ENCODE results near the gene NUDCD3.
"Not testable (repeated sequence)": the region's sequence is repeated elsewhere in the genome, so short reads cannot be mapped to it uniquely, and the experiment has no call there.

The NUDCD3 gene

GRCh38 chr7:44508328-44509030 lies 18.0 kb upstream of the NUDCD3 start:
- in situ Hi-C loops (cut with HindIII; ENCODE audit: low sequenced_read_pairs): no loop called here
- no peak for DNase-seq (ENCODE audit: low read depth, low spot score)
- TF ChIP-seq, protein P1, sequence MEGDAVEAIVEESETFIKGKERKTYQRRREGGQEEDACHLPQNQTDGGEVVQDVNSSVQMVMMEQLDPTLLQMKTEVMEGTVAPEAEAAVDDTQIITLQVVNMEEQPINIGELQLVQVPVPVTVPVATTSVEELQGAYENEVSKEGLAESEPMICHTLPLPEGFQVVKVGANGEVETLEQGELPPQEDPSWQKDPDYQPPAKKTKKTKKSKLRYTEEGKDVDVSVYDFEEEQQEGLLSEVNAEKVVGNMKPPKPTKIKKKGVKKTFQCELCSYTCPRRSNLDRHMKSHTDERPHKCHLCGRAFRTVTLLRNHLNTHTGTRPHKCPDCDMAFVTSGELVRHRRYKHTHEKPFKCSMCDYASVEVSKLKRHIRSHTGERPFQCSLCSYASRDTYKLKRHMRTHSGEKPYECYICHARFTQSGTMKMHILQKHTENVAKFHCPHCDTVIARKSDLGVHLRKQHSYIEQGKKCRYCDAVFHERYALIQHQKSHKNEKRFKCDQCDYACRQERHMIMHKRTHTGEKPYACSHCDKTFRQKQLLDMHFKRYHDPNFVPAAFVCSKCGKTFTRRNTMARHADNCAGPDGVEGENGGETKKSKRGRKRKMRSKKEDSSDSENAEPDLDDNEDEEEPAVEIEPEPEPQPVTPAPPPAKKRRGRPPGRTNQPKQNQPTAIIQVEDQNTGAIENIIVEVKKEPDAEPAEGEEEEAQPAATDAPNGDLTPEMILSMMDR (IDR thresholded peaks at IDR 0.05; ENCODE audit: low read depth, low read length): no peak
- H3K4me3 ChIP-seq (ENCODE audit: low read depth, low read length): no peak overlapping the region

GRCh38 chr7:44506592-44507288 lies 16.3 kb upstream of the NUDCD3 start:
- H3K4me3 ChIP-seq (ENCODE audit: low read depth, low read length); in situ Hi-C loops (cut with HindIII; ENCODE audit: low sequenced_read_pairs); DNase-seq (ENCODE audit: low read depth, low spot score): not testable (repeated sequence)

GRCh38 chr7:44505595-44505994 lies 15.1 kb upstream of the NUDCD3 start:
- TF ChIP-seq, protein P1 (IDR thresholded peaks at IDR 0.05; ENCODE audit: low read depth, low read length): no peak
- no peak overlapping the region for H3K4me3 ChIP-seq (ENCODE audit: low read depth, low read length)
- no peak for DNase-seq (ENCODE audit: low read depth, low spot score)
- in situ Hi-C loops (cut with HindIII; ENCODE audit: low sequenced_read_pairs): no loop called here

- no peak overlapping the region for H3K4me3 ChIP-seq (ENCODE audit: low read depth, low read length)
- in situ Hi-C loops (cut with HindIII; ENCODE audit: low sequenced_read_pairs): no loop called here
- DNase-seq (ENCODE audit: low read depth, low spot score): no peak
- TF ChIP-seq, protein P1 (IDR thresholded peaks at IDR 0.05; ENCODE audit: low read depth, low read length): no peak
These were observed 7.9 kb upstream of the NUDCD3 start for GRCh38 chr7:44498230-44498954.

DNA sequence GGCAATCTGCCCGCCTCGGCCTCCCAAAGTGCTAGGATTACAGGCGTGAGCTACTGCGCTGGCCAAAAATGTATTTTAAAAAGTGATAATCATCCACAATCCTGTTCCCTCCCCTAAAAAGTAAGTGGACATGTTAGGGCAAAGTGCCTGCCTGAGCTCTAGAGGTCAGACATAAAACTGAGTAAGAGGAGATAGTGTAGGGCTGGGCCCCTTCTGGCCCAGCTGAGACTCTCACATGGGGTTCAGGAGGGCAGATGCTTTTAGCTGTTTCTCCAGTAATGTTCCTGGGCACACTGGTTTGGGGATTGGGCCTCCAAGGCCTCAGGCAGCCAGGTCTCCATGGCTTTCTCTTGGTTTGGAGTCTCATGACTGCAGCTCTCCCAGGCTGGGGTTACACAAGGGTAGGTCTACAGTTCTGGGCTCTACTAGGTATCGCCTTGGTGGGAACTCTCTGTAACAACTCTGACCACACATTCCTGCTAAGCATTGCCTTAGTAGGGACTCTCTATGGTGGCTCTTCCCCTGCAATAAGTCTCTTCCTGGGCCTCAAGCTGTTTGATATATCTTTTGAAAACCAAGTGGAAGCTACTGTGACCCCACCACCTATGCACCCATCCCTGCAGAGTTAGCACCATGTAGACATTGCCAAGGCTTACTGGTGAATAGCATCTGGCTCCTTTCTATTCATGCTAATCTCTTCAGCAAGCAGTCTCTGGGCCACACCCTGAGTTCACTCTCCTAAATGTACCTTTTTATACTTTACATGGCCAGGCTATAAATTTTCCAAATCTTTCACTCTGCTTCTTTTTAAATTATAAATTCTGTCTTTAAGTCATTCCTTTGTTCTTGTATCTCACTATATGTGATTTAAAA lies 6.9 kb upstream of the NUDCD3 start:
- H3K4me3 ChIP-seq (ENCODE audit: low read depth, low read length): no peak overlapping the region
- TF ChIP-seq, protein P1 (IDR thresholded peaks at IDR 0.05; ENCODE audit: low read depth, low read length): no peak
- in situ Hi-C loops (cut with HindIII; ENCODE audit: low sequenced_read_pairs): no loop called here
- DNase-seq (ENCODE audit: low read depth, low spot score): no peak

DNA sequence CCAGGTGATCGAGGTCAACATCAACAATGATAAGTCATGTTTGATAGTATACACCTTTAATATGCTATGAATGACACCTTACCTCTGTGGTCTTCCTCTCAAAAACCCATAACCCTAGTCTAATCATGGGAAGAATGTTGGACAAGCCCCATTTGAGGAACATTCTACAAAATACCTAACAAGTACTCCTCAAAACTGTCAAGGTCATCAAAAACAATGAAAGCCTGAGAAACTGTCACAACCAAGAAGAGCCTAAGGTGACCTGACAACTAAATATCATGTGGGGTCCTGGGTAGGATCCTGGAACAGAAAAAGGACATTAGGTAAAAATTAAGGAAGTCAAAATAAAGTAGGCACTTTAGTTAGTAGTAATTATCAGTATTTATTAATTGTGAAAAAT lies 5.9 kb upstream of the NUDCD3 start:
- no peak overlapping the region for H3K4me3 ChIP-seq (ENCODE audit: low read depth, low read length)
- DNase-seq (ENCODE audit: low read depth, low spot score): no peak
- in situ Hi-C loops (cut with HindIII; ENCODE audit: low sequenced_read_pairs): no loop called here
- TF ChIP-seq, protein P1 (IDR thresholded peaks at IDR 0.05; ENCODE audit: low read depth, low read length): no peak

Data from astrocyte of the spinal cord (primary cell).